ENCODE results near the gene DUSP5.

Gene DUSP5

GRCh38 chr10:110497438-110498086, at the start of gene DUSP5:
Gene DUSP5, plus strand, starts transcription at chr10:110497907. Its CDS starts 215 bp downstream, at chr10:110498122.
- TF ChIP-seq CTCF (IDR thresholded peaks at IDR 0.05; ENCODE audit: insufficient read depth, missing control alignments), result no peak
- DNase-seq (ENCODE audit: insufficient read length, low spot score) (peak; percentile 48), FAIRE-seq (no peak)

- no peak for TF ChIP-seq CTCF (IDR thresholded peaks at IDR 0.05; ENCODE audit: insufficient read depth, missing control alignments)
- DNase-seq (ENCODE audit: insufficient read length, low spot score), result no peak
- no peak for FAIRE-seq
These were observed 48.9 kb upstream of the DUSP5 start for GRCh38 chr10:110448682-110449418.

GRCh38 chr10:110455446-110455845, 42.3 kb upstream of the DUSP5 start:
- no peak for FAIRE-seq

GRCh38 chr10:110456046-110456445, 41.7 kb upstream of the DUSP5 start:
- no peak for FAIRE-seq

More at GRCh38 chr10:110455446-110455845, 42.3 kb upstream of the DUSP5 start:
- no peak for DNase-seq (ENCODE audit: insufficient read length, low spot score)
- TF ChIP-seq CTCF (IDR thresholded peaks at IDR 0.05; ENCODE audit: insufficient read depth, missing control alignments), result no peak

GRCh38 chr10:110456523-110457091, 41.1 kb upstream of the DUSP5 start:
- no peak for TF ChIP-seq CTCF (IDR thresholded peaks at IDR 0.05; ENCODE audit: insufficient read depth, missing control alignments)
- DNase-seq (ENCODE audit: insufficient read length, low spot score), result no peak
- no peak for FAIRE-seq

More at GRCh38 chr10:110456046-110456445, 41.7 kb upstream of the DUSP5 start:
- no peak for DNase-seq (ENCODE audit: insufficient read length, low spot score)
- no peak for TF ChIP-seq CTCF (IDR thresholded peaks at IDR 0.05; ENCODE audit: insufficient read depth, missing control alignments)

GRCh38 chr10:110457851-110458250, 39.9 kb upstream of the DUSP5 start:
- TF ChIP-seq CTCF (IDR thresholded peaks at IDR 0.05; ENCODE audit: insufficient read depth, missing control alignments), result no peak
- no peak for DNase-seq (ENCODE audit: insufficient read length, low spot score)
- no peak for FAIRE-seq
